Neural cell (in vitro differentiated cells): ENCODE measurements around the gene PIK3CA. TPM values are rescaled to one million over a fixed set of nuclear protein-coding genes. Genes with fewer than 3 reads are reported as not detected.
"Not testable (repeated sequence)": the region's sequence is repeated elsewhere in the genome, so short reads cannot be mapped to it uniquely, and the experiment has no call there.

Experiments
- H2AFZ ChIP-seq: fragments of 200-600, 300-800 bp; sonication (generic), shearing (Covaris generic); 2 replicates; pipeline ENCODE4 v1.6.0; 2014; ENCODE audit warnings: low read depth, mild to moderate bottlenecking, antibody characterized with exemption, low read length, moderate library complexity
- H3F3A ChIP-seq: fragments of 200-600 bp; shearing (Covaris generic); 2 replicates; pipeline ENCODE4 v1.6.1; 2016; ENCODE audit warnings: mild to moderate bottlenecking, moderate library complexity, mixed read lengths, antibody characterized with exemption, low read length; ENCODE audit not compliant: insufficient read depth, poor library complexity, severe bottlenecking
- H3K27ac ChIP-seq: fragments of 200-600, 300-800 bp; sonication (generic), shearing (Covaris generic); 2 replicates; pipeline ENCODE4 v1.5.1; 2014; ENCODE audit warnings: mild to moderate bottlenecking, low read length, moderate library complexity
- H3K27me3 ChIP-seq: fragments of 300-800, 200-600 bp; sonication (generic), shearing (Covaris generic); 2 replicates; pipeline ENCODE4 v1.6.0; 2014; ENCODE audit warnings: mild to moderate bottlenecking, low read depth, low read length, moderate library complexity; ENCODE audit not compliant: insufficient read depth
- H3K36me3 ChIP-seq: fragments of 300-800, 200-600 bp; sonication (generic), shearing (Covaris generic); 2 replicates; pipeline ENCODE4 v1.5.1; 2014; ENCODE audit warnings: mild to moderate bottlenecking, antibody characterized with exemption, low read length, moderate library complexity; ENCODE audit not compliant: insufficient read depth
- H3K4me2 ChIP-seq: fragments of 300-800, 200-600 bp; sonication (generic), shearing (Covaris generic); 2 replicates; pipeline ENCODE4 v1.6.0; 2014; ENCODE audit warnings: mild to moderate bottlenecking, low read length
- H3K4me3 ChIP-seq: fragments of 300-800, 200-600 bp; sonication (generic), shearing (Covaris generic); 2 replicates; pipeline ENCODE4 v1.5.1; 2014; ENCODE audit warnings: mild to moderate bottlenecking, low read length, moderate library complexity
- H3K79me2 ChIP-seq: fragments of 200-600 bp; shearing (Covaris generic); replicated peaks from 2 replicates; pipeline ENCODE4 v1.6.0; 2014; ENCODE audit warnings: mild to moderate bottlenecking, low read length, moderate library complexity; ENCODE audit not compliant: insufficient read depth
- H3K9ac ChIP-seq: fragments of 300-800, 200-600 bp; sonication (generic), shearing (Covaris generic); 2 replicates; pipeline ENCODE4 v1.6.1; 2016; ENCODE audit warnings: mild to moderate bottlenecking, low read length, mixed read lengths
- H3K9me2 ChIP-seq: fragments of 200-600 bp; shearing (Covaris generic); 2 replicates; pipeline ENCODE4 v1.6.1; 2016; ENCODE audit warnings: mild to moderate bottlenecking, low read length, mixed read lengths; ENCODE audit not compliant: insufficient read depth
- H3K9me3 ChIP-seq: fragments of 200-600, 300-800 bp; sonication (generic), shearing (Covaris generic); 2 replicates; pipeline ENCODE4 v1.6.1; 2016; ENCODE audit warnings: mild to moderate bottlenecking, mixed run types, low read length, moderate library complexity, mixed read lengths
- H4K20me1 ChIP-seq: fragments of 200-600 bp; shearing (Covaris generic); 2 replicates; pipeline ENCODE4 v1.6.1; 2016; ENCODE audit warnings: mild to moderate bottlenecking, mixed run types; ENCODE audit not compliant: insufficient read depth
- CTCF ChIP-seq: fragments of 450-650 bp; IDR thresholded peaks from 2 replicates; pipeline ENCODE4 v1.5.1; 2014; ENCODE audit warnings: antibody characterized with exemption, mild to moderate bottlenecking, moderate library complexity; ENCODE audit not compliant: poor library complexity, severe bottlenecking
- EP300 ChIP-seq: fragments of 450-650 bp; conservative IDR thresholded peaks from 2 replicates; pipeline ENCODE4 v1.6.1; 2014; ENCODE audit warnings: antibody characterized with exemption, mild to moderate bottlenecking, moderate library complexity; ENCODE audit not compliant: poor library complexity, severe bottlenecking
- EZH2 ChIP-seq: fragments of 200-600, 300-800 bp; shearing (Covaris generic), sonication (generic); IDR thresholded peaks from 2 replicates; pipeline ENCODE4 v1.6.1; 2014; ENCODE audit warnings: antibody characterized with exemption, low read length, borderline replicate concordance, mild to moderate bottlenecking; ENCODE audit not compliant: insufficient read depth, poor library complexity, severe bottlenecking
- MXI1 ChIP-seq: fragments of 450-650 bp; conservative IDR thresholded peaks from 2 replicates; pipeline ENCODE4 v1.6.1; 2014; ENCODE audit warnings: antibody characterized with exemption, mild to moderate bottlenecking; ENCODE audit not compliant: poor library complexity, severe bottlenecking
- POLR2AphosphoS5 ChIP-seq: IDR thresholded peaks from 2 replicates; pipeline ENCODE4 v1.6.1; 2012
- RAD21 ChIP-seq: fragments of 450-650 bp; conservative IDR thresholded peaks from 2 replicates; pipeline ENCODE4 v1.6.1; 2014; ENCODE audit warnings: antibody characterized with exemption, mild to moderate bottlenecking, moderate library complexity
- REST ChIP-seq: IDR thresholded peaks from 2 replicates; pipeline ENCODE4 v1.6.1; 2012; ENCODE audit warnings: borderline replicate concordance
- SMC3 ChIP-seq: fragments of 450-650 bp; conservative IDR thresholded peaks from 2 replicates; pipeline ENCODE4 v1.6.1; 2014; ENCODE audit warnings: antibody characterized with exemption, mild to moderate bottlenecking, moderate library complexity; ENCODE audit not compliant: poor library complexity
- TAF1 ChIP-seq: IDR thresholded peaks from 2 replicates; pipeline ENCODE4 v1.6.1; 2012; ENCODE audit warnings: low read depth
- polyA plus RNA-seq: library from polyadenylated mRNA; depleted of rRNA; stranded (reverse); fragments of >200 nt; gene quantifications from 2 replicates; pipeline ENCODE4 v1.2.3, GENCODE V29; 2014

Gene PIK3CA
- polyA plus RNA-seq, 1 donor from 2014 or later: 15.2 TPM

- H3K27me3 ChIP-seq, H4K20me1 ChIP-seq, H3K79me2 ChIP-seq, H3F3A ChIP-seq, H3K9ac ChIP-seq, H3K4me2 ChIP-seq, H3K4me3 ChIP-seq, H3K36me3 ChIP-seq, H3K9me2 ChIP-seq, H3K27ac ChIP-seq, H3K9me3 ChIP-seq, H2AFZ ChIP-seq: not testable (repeated sequence)
Observed at GRCh38 chr3:179132191-179132890, 15.8 kb upstream of the PIK3CA start.

- Histone ChIP-seq H3K27ac (no peak overlapping the region), H3K4me2 (no peak overlapping the region), H3K36me3 (no peaks in the 10 kb centered on the region), H3K79me2 (no peaks in the 10 kb centered on the region), H3K9me2 (no peaks in the 10 kb centered on the region), H3K9ac (no peak overlapping the region), H3K9me3 (no peaks in the 10 kb centered on the region), H4K20me1 (no peaks in the 10 kb centered on the region), H3F3A (no peaks in the 10 kb centered on the region), H3K4me3 (no peak overlapping the region), H2AFZ (no peak overlapping the region), H3K27me3 (no peaks in the 10 kb centered on the region)
- TF ChIP-seq RAD21 (no peak), EZH2 (no peak), POLR2AphosphoS5 (no peak), MXI1 (no peak), TAF1 (no peak), EP300 (no peak), SMC3 (no peak)
Observed at GRCh38 chr3:179133575-179133974, 14.6 kb upstream of the PIK3CA start.

- Histone ChIP-seq H3K27ac (no peak overlapping the region), H3K9me3 (no peaks in the 10 kb centered on the region), H3F3A (no peaks in the 10 kb centered on the region), H3K9ac (no peak overlapping the region), H2AFZ (no peak overlapping the region), H3K9me2 (no peaks in the 10 kb centered on the region), H3K4me3 (no peak overlapping the region), H3K27me3 (no peaks in the 10 kb centered on the region), H3K4me2 (no peak overlapping the region), H3K79me2 (no peaks in the 10 kb centered on the region), H4K20me1 (no peaks in the 10 kb centered on the region), H3K36me3 (no peaks in the 10 kb centered on the region)
- no peak for TF ChIP-seq EP300
- no peak for TF ChIP-seq CTCF
- no peak for TF ChIP-seq TAF1
- no peak for TF ChIP-seq POLR2AphosphoS5
- TF ChIP-seq REST: no peak
- no peak for TF ChIP-seq MXI1
- TF ChIP-seq EZH2: no peak
- no peak for TF ChIP-seq RAD21
- no peak for TF ChIP-seq SMC3
Observed at GRCh38 chr3:179136195-179136594, 12.0 kb upstream of the PIK3CA start.
